Measurements from ENCODE around the gene CIROP. TPM values are rescaled to one million over a fixed set of nuclear protein-coding genes. Genes with fewer than 3 reads are reported as not detected.
A peak's percentile ranks its signal among the peaks of the same experiment; 100 is the strongest.

The CIROP gene
- total RNA-seq, 4 donors from 2014 or later = not detected

DNA sequence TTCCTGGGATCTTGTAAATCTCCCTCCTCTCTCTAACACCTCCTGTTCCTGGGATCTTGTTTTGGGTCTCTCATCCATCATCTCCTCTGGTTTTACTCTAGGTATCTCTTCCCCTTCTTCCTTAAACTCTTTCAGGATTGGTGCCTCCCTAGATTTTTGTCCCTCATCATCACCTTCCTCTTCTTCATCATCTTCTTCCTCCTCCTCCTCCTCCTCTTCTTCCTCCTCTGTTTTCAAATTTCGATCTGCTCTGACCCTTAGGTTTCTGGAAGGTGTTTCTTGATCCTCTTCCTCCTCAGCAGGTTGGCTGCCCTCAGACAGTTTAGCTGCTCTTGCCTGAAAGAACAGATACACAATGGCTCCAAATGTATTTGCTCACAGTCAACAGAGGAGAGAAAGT is 24.3 kb downstream of the CIROP start:
- TF ChIP-seq POLR2A (IDR thresholded peaks at IDR 0.05) (no peak), EP300 (IDR thresholded peaks at IDR 0.05) (no peak), POLR2AphosphoS5 (IDR thresholded peaks at IDR 0.05) (no peak)
- TF ChIP-seq, protein P1, sequence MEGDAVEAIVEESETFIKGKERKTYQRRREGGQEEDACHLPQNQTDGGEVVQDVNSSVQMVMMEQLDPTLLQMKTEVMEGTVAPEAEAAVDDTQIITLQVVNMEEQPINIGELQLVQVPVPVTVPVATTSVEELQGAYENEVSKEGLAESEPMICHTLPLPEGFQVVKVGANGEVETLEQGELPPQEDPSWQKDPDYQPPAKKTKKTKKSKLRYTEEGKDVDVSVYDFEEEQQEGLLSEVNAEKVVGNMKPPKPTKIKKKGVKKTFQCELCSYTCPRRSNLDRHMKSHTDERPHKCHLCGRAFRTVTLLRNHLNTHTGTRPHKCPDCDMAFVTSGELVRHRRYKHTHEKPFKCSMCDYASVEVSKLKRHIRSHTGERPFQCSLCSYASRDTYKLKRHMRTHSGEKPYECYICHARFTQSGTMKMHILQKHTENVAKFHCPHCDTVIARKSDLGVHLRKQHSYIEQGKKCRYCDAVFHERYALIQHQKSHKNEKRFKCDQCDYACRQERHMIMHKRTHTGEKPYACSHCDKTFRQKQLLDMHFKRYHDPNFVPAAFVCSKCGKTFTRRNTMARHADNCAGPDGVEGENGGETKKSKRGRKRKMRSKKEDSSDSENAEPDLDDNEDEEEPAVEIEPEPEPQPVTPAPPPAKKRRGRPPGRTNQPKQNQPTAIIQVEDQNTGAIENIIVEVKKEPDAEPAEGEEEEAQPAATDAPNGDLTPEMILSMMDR (IDR thresholded peaks at IDR 0.05) = no peak
- no peak for DNase-seq (ENCODE audit: low spot score in 2 of 2)
- Histone ChIP-seq H3K27me3 (no peaks in the 10 kb centered on the region), H3K27ac (no peak overlapping the region), H3K36me3 (peaks cover 95% of the 10 kb centered on the region), H3K9me3 (no peaks in the 10 kb centered on the region), H3K4me3 (no peak overlapping the region), H3K4me1 (peaks cover 27% of the 10 kb centered on the region)
- 87% methylated on average over 1 of the region's 1 CpG for WGBS

DNA sequence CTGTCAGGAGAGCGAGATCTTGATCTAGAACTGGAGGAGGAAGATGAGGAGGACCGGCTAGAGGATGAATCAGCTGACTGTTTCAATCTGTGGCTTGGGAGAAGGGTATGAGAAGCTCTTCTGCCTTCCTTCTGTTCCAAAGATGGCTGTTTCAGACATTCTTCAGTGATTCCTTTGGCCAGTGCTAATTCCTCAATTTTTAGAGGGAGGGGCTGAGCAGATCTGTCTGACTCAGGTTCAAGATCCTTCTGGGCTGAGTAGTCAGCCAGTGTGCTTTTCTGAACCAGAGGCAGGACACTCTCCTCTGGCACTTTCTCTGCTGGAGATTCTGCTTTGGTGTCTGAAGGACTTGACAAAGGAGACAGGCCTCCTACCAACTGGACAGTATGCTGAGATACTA is 25.1 kb downstream of the CIROP start:
- Histone ChIP-seq H3K4me3 (no peak overlapping the region), H3K9me3 (no peaks in the 10 kb centered on the region), H3K36me3 (peaks cover 90% of the 10 kb centered on the region), H3K27ac (peak overlapping the region; percentile 43), H3K27me3 (no peaks in the 10 kb centered on the region), H3K4me1 (peaks cover 27% of the 10 kb centered on the region)
- TF ChIP-seq, protein P1 (IDR thresholded peaks at IDR 0.05) = no peak
- no peak for TF ChIP-seq EP300 (IDR thresholded peaks at IDR 0.05)
- WGBS = 81% methylated on average over 2 of the region's 2 CpGs
- DNase-seq (ENCODE audit: low spot score in 2 of 2) = no peak

DNA sequence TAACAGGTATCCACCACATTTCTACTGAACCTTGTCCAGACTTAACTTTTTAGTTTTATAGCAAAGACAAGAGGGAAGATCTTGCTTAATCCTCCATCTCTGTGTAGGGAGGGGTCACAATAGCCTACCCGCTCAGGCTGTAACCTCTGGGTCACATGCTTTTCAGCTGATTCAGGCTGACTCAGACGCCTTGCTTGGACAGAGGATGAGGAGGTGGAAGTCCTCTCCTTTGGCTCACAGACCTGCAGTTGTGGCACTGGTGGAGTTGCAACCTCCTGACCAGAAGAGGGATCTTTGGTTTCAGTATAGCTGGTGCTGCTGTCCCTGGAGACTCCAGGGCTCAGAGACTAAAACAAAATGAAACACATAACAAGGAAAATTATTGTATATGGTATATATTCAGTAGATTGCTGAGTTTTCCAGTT is 26.1 kb downstream of the CIROP start:
- WGBS = 28% methylated on average over 2 of the region's 2 CpGs
- Histone ChIP-seq H3K9me3 (no peaks in the 10 kb centered on the region), H3K4me1 (peaks cover 27% of the 10 kb centered on the region), H3K4me3 (no peak overlapping the region), H3K27ac (peak overlapping the region; percentile 76), H3K27me3 (no peaks in the 10 kb centered on the region), H3K36me3 (peaks cover 85% of the 10 kb centered on the region)
- no peak for TF ChIP-seq POLR2A (IDR thresholded peaks at IDR 0.05)
- no peak for TF ChIP-seq EP300 (IDR thresholded peaks at IDR 0.05)
- no peak for TF ChIP-seq POLR2AphosphoS5 (IDR thresholded peaks at IDR 0.05)
- TF ChIP-seq, protein P1 (IDR thresholded peaks at IDR 0.05) = no peak
- DNase-seq (ENCODE audit: low spot score in 2 of 2) = peak in 1 of 2 donors; percentile 89

DNA sequence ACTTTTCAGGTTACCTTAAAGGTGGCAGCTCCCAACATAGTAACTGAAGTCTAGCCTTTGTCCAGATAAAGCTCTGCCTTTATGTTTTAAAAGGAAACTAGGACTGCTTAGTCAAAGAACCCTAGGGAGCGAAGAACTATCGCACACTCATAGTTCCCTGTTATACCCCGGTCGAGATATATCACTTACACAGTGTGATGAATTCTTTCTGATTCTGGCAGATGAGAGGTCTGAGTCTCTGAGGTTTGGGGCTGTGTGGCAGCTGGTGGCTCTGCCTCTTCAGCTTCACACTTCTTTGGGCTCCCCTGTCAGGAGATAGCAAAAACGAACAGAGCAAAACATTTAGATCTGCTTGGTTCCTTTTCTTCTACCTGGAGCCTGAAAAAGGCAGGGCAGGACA is 26.8 kb downstream of the CIROP start:
- 84% methylated on average over 5 of the region's 5 CpGs for WGBS

DNA sequence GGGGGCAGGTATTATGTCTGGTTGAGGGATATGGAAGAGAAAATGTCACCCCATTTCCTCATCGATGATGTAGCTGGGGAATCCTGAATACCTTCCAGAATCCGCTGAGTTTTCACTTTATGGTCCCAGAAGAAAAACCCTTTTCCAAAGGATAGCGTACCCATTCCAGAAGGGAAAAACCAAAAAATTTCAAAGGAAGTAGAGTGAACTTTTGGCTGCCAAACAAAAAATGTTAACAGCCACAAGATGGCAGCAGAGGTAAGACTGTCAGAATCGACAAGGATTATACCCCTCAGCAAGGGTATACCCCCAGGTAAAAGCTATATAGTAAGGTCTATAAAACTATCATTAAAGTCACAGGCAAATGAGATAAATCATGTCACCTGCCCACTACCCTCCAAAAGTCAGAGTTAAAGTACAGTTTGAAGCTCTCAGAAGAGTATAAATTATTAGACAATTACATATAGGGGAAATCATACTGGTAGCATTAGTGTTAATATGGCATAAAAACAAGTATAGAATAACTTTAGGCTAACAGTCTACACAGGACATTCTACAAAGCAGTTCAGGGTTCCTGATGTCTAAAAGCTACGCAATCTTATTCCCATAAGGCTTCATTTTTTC is 27.9 kb downstream of the CIROP start:
- H3K4me1 ChIP-seq = peaks cover 36% of the 10 kb centered on the region
- peaks cover 87% of the 10 kb centered on the region for H3K36me3 ChIP-seq
- H3K4me3 ChIP-seq = no peak overlapping the region
- 59% methylated on average over 5 of the region's 5 CpGs for WGBS
- no peaks in the 10 kb centered on the region for H3K27me3 ChIP-seq
- no peak for DNase-seq (ENCODE audit: low spot score in 2 of 2)
- H3K9me3 ChIP-seq = no peaks in the 10 kb centered on the region
- no peak overlapping the region for H3K27ac ChIP-seq
- TF ChIP-seq, protein P1 (IDR thresholded peaks at IDR 0.05) = peak in 1 of 2 donors; percentile 55
- TF ChIP-seq POLR2AphosphoS5 (IDR thresholded peaks at IDR 0.05) = no peak

More for the DNA sequence above, 26.8 kb downstream of the CIROP start:
- Histone ChIP-seq H3K4me1 (peaks cover 27% of the 10 kb centered on the region), H3K27ac (peak overlapping the region; percentile 72), H3K4me3 (no peak overlapping the region), H3K27me3 (no peaks in the 10 kb centered on the region), H3K9me3 (no peaks in the 10 kb centered on the region), H3K36me3 (peaks cover 85% of the 10 kb centered on the region)
- TF ChIP-seq, protein P1 (IDR thresholded peaks at IDR 0.05) = no peak
- TF ChIP-seq POLR2A (IDR thresholded peaks at IDR 0.05) = no peak
- TF ChIP-seq EP300 (IDR thresholded peaks at IDR 0.05) = no peak
- no peak for TF ChIP-seq POLR2AphosphoS5 (IDR thresholded peaks at IDR 0.05)
- no peak for DNase-seq (ENCODE audit: low spot score in 2 of 2)

Measured in suprapubic skin (tissue), 4 donors.